GM03348 (cell line): ENCODE data around the gene MOSMO.
"Not testable (repeated sequence)": the region's sequence is repeated elsewhere in the genome, so short reads cannot be mapped to it uniquely, and the experiment has no call there.

Experiments
- DNase-seq: peaks from one replicate; pipeline ENCODE4 v3.0.0; 2012; ENCODE audit warnings: low spot score

The MOSMO gene

DNA sequence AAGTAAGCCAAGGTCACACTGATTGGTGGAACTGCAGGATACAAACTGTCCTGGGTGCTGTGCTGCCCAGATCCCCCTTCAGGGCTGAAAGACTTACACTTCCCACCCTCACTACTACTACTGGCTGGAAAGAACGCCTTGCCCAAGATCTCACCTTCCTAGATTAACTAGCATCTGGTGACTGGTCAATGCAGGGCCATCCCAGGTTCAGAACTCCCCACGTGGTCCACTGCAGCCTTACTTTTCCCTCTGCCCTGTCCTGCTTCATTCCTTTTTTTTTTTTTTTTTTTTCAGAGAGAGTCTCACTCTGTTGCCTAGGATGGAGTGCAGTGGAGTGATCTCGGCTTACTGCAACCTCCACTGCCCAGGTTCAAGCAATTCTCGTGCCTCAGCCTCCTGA, 4.7 kb upstream of the MOSMO start:
- DNase-seq, result no peak

DNA sequence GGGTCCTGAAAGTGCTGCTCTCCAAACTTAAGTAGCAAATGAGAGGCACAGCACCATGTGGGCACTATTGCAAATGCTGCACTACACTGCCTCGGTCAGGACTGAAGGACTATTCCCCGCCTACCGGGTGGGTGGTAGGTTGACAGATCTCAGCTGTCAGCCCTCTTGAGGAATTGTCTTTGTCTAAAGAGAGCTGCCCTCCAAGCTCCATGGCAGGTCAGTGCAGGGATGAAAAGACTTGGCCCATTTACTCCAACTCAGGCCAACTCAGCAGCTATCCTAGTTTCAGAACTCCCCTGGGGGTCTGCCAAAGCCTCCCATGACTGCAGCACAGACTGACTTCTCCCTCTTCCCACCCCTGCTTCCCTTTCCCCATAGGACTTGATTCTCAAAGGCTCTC, 3.6 kb upstream of the MOSMO start:
- no peak for DNase-seq

DNA sequence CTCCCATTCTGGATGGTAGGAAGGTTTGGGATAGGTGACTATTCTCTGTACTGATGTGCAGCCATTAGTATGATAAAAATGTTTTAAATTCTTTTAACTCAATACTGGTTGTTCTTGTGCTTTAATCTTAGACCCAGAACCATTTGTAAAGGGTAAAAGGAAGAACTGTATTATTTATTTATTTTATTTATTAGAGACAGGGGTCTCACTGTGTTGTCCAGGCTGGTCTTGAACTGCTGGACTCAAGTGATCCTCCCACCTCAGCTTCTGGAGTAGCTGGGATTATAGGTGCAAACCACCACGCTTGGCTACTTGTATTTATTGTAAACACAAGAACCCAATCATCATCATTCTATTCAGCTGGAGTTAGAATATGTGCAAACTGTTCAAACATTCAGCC, 2.2 kb upstream of the MOSMO start:
- no peak for DNase-seq

DNA sequence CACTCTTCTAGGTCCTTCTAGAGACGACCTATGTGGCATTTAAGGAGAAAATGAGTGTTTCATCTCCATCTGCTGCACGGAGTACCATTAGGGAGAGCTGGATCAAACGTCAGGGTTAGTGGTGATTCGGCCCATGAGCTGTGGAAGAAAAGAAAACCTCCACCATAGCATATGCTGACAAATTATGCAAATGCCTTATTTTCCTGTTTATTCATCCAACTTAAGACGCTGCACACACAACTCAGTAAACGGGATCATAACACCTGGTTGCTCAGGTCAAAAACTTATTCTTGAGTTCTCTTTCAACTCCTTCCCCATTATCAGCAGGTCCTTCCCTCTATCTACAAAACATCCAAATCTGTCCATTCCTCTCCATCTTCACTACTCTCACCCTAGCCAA, 1.3 kb upstream of the MOSMO start:
- no peak for DNase-seq

DNA sequence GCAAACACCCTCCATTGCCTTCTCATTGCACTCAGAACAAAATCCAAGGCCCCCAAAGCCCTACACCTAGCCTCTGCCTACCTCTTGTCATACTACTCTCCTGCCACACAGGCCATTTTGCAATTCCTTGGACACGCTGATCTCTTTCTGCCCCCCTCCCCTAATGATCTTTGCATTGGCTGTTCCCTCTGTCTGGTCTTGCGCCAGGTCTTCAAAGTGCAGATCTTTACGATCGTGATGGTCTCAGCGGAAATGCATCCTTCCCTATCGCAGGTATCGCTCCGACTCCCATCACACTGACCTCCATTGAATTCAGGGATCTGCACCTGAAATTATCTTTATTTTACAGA, 777 bp upstream of the MOSMO start:
- no peak for DNase-seq

DNA sequence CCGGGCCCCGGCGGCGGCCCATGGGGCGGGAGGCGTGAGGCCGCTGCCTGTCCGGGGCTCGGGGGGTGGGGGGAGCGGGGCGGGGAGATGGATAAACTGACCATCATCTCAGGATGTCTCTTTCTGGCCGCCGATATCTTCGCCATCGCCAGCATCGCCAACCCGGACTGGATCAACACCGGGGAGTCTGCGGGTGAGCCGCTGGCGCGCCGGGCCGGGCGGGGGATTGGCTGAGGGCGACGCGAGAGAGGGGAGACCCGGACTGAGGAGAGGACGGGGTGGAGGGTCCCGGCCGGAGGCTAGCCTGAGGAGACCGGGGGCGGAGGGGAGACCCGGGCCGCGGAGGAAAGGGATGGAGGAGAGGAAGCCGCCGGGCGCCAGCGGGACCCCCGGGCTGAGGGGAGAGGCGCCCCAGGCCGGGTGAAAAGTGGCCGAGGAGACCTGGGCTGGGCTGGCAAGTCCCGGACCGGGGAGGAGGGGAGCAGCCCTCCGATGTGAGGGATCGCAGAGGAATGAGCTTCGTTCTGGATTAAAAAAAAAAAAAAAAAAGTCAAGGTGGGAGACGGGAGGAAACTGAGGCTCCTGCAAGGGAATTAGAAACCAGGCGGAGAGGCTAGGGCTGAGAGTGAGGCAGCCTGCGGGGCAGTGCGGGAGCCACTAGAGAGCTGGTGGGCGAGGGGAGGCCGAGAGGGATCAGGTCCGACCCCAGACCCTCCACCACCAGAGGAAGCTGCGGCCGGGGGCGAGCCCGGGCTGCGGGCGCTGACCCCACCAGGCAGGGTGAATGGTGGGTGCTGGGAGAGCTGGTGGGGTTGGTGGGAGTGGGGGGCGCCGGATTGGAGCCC, 526 bp downstream of the MOSMO start:
- no peak for DNase-seq

DNA sequence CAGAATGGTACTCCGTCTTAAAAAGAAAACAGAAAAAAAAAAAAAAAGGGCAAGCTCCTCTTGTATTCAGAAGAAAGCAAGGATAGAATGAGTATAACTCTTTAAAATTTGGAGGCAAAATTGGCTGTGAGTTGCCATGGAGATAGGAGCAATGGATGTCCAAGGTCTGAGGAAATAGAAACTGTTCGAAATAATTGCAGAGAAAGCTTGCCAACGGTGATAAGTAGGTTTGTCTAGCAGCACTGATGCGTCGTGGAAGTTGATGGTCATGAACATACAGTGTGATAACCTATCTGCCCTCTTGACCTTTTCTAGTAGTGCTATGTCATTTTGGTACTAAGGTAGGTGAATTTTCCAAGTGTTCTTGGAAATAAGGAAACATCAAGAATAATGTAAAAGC, 3.0 kb downstream of the MOSMO start:
- DNase-seq, result no peak

DNA sequence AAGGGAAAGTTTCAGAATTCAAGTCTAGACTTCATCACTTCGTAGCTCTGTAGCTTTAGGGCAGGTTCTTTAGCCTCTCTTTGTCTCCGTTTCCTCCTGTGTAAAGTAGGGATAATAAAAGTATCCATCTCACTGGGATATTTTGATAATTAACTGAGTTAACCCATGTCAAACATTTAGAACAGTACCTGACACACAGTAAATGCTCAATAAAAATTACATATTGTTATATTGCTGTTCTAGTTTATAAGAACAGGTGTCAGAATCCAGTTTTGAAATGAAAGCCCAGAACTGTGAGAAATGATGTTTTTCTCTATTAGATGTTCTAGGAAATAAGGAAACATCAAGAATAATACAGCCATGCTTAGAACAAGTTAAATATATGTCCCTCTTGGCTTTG, 4.3 kb downstream of the MOSMO start:
- DNase-seq, result no peak

DNA sequence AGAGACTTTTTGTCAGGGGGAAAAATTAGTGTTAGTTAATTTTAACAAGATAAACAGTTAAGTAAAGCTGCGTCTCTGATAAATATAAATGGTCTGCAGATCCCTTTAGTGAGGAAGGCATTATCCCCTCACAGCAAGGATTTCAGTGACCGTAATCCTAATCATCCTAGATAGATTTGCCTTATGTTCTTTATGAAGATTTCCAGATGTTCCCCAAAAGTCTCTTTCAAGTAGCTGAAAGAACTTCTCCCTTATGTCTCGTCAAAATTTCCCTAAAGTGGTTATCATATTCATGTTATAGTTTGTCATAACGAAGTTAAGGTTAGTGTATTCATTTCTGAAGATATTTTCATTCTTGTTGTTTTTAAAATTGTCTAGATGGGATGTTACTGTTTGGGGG, 5.6 kb downstream of the MOSMO start:
- DNase-seq, result no peak

DNA sequence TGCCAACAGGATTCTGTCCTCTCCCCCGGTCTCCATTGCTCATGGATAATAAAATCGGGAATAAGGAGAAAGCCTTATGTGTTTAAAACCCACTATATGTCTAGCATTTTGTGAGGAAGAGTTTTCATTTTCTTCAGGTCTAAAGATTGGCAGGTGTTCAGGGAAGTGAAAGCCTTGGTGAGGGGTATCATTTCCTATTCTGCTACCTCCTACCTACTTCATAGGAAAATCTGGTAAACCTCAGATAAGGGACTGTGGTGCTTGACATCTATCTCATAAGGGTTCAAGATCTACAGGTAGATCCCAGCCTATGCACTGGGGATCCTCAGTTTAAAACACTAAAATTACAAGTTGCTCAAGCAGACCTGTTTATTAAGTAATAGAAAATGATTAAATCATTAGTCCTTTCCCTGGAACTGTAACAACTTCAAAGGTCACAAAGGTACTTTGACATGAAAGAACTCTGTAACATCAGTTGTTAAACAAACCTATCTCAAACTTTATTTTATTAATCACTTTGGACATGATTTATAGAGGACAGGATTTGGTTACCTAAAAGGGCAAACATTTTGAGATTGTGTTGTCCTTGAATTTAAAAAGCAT, 6.5 kb downstream of the MOSMO start:
- DNase-seq, result no peak

DNA sequence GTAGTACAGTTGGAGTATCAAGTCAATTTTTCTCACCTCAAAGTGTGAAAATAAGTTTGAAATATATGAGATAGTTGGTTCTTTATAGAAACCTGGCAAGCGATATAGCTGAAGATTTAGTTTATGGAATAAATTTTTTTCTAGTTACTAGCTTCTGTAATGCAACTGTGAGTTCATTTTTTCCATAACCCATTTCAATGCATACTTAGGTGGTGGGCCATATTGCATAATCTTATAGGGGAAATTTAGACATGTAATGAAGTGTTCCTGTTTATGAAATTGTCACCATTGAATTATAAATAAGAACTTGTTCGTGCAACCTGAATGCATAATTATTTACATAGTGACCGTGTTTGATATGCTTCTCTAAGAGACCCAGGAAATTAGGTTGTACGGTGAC, 9.0 kb downstream of the MOSMO start:
- DNase-seq, result no peak

DNA sequence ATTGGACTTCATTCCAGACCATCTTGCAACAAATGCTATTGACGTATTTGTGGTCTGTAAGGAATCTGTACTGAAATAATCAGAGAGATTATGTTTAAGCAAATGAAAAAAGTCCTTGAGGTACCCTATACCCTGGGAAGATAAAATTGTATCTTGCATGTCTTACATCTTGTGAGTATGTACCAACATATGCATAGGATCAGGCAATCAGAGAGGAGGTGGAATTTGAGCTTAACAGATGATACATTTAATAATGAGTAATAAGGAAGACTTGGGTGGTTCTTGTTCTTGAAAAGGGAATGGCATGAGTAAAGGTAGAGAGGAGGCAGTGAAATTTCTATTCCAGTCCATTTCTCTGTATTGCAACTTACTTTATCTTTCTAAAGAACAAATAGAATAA, 10.6 kb downstream of the MOSMO start:
- DNase-seq, result no peak

DNA sequence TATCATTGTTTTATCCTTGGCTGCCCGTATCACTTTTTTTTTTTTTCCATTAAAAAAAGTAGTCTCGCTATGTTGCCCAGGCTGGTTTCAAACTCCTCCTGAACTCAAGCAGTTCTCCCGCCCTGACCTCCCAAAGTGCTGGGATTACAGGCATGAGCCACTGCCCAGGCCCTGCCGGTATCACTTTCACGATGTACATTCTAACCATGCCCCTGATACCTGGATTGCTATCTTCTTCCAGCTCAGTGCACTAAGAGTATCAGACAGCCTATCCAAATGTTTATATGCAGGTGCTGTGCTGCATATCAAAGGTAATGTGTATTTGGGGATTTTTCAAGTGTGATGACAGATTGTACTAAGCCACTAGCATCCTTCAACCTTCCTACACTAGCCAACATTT, 14.2 kb downstream of the MOSMO start:
- no peak for DNase-seq

DNA sequence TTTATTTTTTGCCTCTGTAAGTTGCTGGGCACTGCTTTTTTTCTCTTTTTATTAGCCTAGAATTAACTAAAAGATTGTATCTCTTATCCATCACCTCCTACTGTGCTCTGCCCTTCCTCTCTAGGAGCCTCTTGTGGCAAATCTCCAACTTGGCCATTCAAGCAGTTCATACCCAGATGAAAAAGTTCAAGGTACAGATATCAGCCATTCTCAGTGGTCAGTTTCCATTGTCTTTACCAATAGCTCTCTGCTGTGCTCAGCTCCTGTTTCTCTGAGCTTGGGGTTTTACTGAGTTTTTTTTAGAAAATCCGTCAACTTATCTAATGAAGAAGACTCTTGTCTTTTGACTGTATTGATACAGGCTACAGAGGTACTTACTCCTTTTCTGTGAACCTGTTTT, 15.6 kb downstream of the MOSMO start:
- no peak for DNase-seq

DNA sequence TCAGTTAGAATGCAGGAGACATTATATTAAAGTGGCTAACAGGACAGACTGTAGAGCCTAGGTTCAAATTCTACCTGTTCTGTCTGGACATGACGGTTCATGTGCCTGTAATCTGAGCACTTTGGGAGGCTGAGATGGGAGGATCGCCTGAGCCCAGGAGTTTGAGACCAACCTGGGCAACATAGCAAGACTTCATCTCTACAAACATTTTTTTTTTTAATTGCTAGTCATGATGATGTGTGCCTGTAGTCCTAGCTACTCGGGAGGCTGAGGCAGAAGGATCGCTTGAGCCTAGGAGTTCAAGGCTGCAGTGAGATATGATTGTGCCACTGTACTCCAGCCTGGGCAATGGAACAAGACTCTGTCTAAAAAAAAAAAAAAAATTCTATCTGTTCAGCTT, 16.9 kb downstream of the MOSMO start:
- not testable (repeated sequence) for DNase-seq

DNA sequence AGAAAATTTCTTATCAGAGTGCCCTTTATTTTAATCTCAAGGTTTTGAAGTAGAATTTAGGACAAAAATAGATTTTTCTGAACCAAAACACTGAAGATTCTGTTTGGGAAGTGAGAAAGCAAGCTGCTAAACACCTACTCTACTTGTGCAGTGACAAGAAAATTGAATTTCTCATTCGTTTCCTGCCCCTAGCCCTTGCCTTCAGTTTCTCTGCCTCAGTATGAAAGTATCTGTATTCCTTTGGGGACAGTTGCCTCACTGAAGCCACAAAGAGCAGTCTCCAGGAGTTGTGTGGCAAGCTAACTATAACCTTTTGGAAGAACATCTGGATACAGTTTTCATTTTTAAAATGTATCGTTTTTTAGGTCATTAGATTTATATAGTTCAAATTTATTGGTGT, 19.7 kb downstream of the MOSMO start:
- peak; percentile 15 for DNase-seq

DNA sequence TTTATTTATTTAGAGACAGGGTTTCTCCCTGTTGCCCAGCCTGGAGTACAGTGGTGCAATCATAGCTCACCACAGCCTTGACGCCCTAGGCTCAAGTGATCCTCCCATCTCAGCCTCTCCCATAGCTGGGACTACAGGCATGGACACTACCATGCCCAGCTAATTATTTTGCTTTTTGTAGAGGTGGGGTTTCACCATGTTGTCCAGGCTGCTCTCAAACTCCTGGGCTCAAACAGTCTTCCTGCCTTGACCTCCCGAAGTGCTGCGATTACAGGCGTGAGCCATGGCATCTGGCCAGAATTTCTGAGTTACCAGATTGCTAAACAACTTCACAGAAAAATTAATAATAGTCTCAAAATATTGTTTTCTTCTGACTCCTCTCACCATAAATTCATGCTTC, 21.7 kb downstream of the MOSMO start:
- DNase-seq, result no peak

DNA sequence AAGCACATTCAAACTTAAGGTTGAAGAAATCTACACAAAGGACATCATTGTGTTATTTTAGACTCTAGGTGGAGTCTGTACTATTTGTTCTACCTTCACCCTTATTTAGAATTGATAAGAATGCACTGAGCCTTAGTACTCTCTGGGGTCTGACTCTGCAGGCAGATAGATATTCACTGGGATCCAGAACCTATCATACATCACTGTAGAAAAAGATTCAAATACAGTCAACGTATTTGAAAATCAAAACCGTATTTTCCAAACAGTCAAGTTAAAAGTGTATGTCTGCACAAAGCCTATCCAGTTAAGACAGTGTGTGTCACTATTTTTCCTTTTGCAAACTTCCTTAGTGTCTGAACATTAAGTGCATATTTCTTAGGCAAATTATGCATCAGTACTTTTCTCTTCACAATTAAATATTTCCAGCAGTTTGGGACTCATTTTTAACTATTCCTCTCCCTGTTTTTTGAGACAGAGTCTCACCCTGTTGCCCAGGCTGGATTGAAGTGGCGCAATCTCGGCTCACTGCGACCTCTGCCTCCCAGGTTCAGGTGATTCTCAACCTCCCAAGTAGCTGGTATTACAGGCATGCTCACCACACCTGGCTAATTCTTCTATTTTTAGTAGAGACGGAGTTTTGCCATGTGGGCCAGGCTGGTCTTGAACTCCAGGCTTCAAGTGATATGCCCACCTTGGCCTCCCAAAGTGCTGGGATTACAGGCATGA, 22.3 kb downstream of the MOSMO start:
- DNase-seq, result no peak

DNA sequence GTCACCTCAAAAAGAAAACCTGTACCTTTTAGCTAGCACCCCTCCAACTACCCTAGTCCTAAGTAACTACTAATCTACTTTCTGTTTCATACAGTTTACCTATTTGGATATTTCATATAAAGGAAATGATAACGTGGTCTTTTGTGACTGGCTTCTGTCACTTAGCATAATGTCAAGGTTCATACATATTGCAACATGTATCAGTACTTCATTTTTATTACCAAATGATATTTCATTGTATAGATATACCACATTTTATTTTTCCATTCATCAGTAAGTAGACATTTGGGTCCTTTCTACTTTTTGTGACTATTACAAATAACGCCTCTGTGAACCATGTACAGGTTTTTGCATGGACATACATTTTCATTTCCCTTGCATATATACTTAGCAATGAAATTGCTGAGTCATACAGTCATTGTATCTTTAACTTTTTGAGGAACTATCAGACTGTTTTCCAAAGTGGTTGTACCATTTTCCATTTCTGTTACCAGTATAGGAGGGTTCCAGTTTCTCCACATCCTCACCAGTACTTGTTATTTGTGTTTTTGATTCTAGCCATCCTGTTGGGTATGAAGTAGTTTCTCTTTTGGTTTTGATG, 23.7 kb downstream of the MOSMO start:
- DNase-seq, result no peak

DNA sequence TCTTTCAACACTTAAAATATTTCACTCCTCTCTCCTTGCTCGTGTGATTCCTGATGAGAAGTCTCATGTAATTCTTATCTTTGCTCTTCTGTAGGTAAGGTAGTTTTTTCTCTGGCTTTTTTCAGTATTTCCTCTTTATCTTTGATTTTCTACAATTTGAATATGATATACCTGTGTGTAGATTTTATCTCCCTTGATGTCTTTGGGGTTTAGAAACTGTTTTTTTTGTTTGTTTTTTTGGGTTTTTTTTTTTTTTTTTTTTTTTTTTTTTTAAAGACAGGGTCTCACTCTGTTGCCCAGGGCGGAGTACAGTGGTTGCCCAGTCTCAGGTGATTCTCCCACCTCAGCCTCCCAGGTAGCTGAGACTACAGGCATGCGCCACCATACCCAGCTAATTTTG, 26.6 kb downstream of the MOSMO start:
- DNase-seq, result no peak

DNA sequence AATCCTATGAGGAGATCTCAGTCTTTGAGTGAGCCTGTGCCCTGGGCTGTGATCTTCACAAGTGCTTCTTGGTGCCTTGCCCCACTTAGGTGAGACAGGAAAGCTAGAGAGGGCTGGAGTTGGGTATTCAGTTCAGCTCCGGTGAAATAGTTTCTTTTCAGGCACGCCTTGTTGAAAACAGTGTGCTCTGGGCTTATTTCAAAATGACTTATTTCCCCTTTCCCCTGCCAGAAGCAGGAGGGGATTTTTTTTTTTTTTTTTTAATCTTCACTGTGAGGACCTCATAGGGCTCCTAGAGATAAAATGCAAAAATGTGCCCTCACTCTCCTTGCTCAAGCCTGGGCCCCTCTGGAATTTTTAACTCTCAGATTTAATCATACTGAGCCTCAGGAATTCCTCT, 27.2 kb downstream of the MOSMO start:
- DNase-seq, result no peak

DNA sequence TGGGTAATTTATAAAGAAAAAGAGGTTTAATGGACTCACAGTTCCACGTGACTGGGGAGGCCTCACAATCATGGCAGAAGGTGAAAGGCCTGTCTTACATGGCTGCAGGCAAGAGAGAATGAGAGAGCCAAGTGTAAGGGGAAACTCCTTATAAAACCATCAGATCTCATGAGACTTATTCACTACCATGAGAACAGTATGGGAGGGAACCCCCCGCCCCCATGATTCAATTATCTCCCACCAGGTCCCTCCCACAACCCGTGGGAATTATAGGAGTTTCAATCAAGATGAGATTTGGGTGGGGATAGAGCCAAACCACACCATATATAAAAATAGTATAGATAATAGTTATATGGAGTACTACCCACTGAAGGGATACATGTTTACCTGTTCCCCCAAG, 36.0 kb downstream of the MOSMO start:
- DNase-seq, result not testable (repeated sequence)

DNA sequence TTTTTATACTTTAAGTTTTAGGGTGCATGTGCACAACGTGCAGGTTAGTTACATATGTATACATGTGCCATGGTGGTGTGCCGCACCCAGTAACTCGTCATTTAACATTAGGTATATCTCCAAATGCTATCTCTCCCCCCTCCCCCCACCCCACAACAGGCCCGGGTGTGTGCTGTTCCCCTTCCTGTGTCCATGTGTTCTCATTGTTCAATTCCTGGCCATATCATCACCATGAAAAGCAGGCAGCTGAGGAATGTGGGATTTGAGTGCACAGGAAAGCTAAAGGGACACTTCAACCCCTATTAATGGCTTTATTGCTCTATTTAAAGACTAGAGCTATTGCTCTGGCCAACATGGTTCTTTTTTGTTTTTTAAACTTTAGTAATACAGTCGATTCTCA, 38.0 kb downstream of the MOSMO start:
- not testable (repeated sequence) for DNase-seq
